Measurements from ENCODE around the gene ABHD17A. TPM values are rescaled to one million over a fixed set of nuclear protein-coding genes. Genes with fewer than 3 reads are reported as not detected.

Gene ABHD17A
- total and polyA plus RNA-seq, 9 of the 15 experiments (the other 6 are each of a cell fraction or from before 2014, with no cell fraction given), result 0.04 to 135 (median 21.8) TPM; not detected in 1

GRCh38 chr19:1841209-1841924 lies 43.9 kb downstream of the ABHD17A start (continued):
- TF ChIP-seq HDAC1 (IDR thresholded peaks at IDR 0.05) (no peak), ZFP91 (CRISPR knock-in tag; IDR thresholded peaks at IDR 0.05) (peak; percentile 16; the same call in 1 of the 2 replicates)

- H3K79me2 ChIP-seq (ENCODE audit: control insufficient read depth, insufficient read depth, low read length), result peaks cover 100% of the 10 kb centered on the region
- CTCF ChIA-PET (ENCODE audit: low intra/inter-chr PET ratio), result no interaction called here
- H3K4me3 ChIP-seq, result peak overlapping the region; percentile 20
- H3K9me3 ChIP-seq (replicated peaks; ENCODE audit: control insufficient read depth, insufficient read depth, low read depth, low read length), result no peaks in the 10 kb centered on the region
- H2AFZ ChIP-seq (ENCODE audit: low read depth, low read length), result no peak overlapping the region
- H3K36me3 ChIP-seq (ENCODE audit: control insufficient read depth, insufficient read depth, low read length), result peaks cover 50% of the 10 kb centered on the region; the same call in 2 of the 3 replicates
- WGBS (ENCODE audit: insufficient coverage, low coverage, missing lambda C conversion rate), result 26% methylated on average over 21 of the region's 22 CpGs
- no TSS peak for BruUV-seq (replicated peaks)
- ATAC-seq, result peak; percentile 25
- no peak for FAIRE-seq
- H3K9me1 ChIP-seq (ENCODE audit: control insufficient read depth, insufficient read depth, low read length), result peaks cover 3% of the 10 kb centered on the region
- in situ Hi-C loops (cut with MboI), result no loop called here
- H4K20me1 ChIP-seq (replicated peaks; ENCODE audit: control insufficient read depth, insufficient read depth, low read length), result peaks cover 49% of the 10 kb centered on the region
- intact Hi-C loops (cut with micrococcal nuclease), result no loop called here
- POLR2A ChIA-PET, result interaction anchor here (0.6 to 6.6 kb wide), 8 partner anchors 9 to 238 kb away, joined by 3 to 46 read pairs (median 4); no protein-coding TSS in a partner anchor
- DNase-seq (ENCODE audit: extremely low read depth in 1 of 4, low spot score in 3 of 4), result peak; percentile 54 to 65 (median 58)
- H3K27ac ChIP-seq (ENCODE audit: extremely low read depth, low read depth, low read length), result peak overlapping the region; percentile 62; the same call in 2 of the 3 replicates
- H3K27me3 ChIP-seq (ENCODE audit: control insufficient read depth in 2 of 2, insufficient read depth in 2 of 2, low read length in 2 of 2), result no peaks in the 10 kb centered on the region
- peak overlapping the region; percentile 37 to 90; a peak in 3 of 4 replicates for H3K9ac ChIP-seq (ENCODE audit: insufficient read depth in 1 of 2, low read depth in 2 of 2, low read length in 2 of 2)
- peak overlapping the region; percentile 75 for H3K4me2 ChIP-seq (ENCODE audit: insufficient read depth, low read length)
- H3K4me1 ChIP-seq (replicated peaks in 1 of 2; ENCODE audit: control insufficient read depth in 2 of 2, insufficient read depth in 2 of 2, low read length in 2 of 2), result peaks cover 48 to 99% of the 10 kb centered on the region in 2 experiments
- TF ChIP-seq E2F3 (CRISPR knock-in tag; IDR thresholded peaks at IDR 0.05), result no peak
- TF ChIP-seq CTBP1 (IDR thresholded peaks at IDR 0.05; ENCODE audit: borderline replicate concordance), result no peak
- no peak for TF ChIP-seq ZNF232 (CRISPR knock-in tag; IDR thresholded peaks at IDR 0.05)
- peak; percentile 30; the same call in 1 of the 2 replicates for TF ChIP-seq VEZF1 (CRISPR knock-in tag; IDR thresholded peaks at IDR 0.05)
- no peak for TF ChIP-seq MAZ (CRISPR knock-in tag; conservative IDR thresholded peaks at IDR 0.05 in 1 of 2, IDR thresholded peaks at IDR 0.05 in 1 of 2)
- TF ChIP-seq RNF2 (IDR thresholded peaks at IDR 0.05), result no peak
- TF ChIP-seq MCM5 (IDR thresholded peaks at IDR 0.05; ENCODE audit: low read depth), result no peak
- no peak for TF ChIP-seq ZNF12 (CRISPR knock-in tag; IDR thresholded peaks at IDR 0.05)
- no peak for TF ChIP-seq ARID1B (IDR thresholded peaks at IDR 0.05)
- TF ChIP-seq SMC3 (conservative IDR thresholded peaks at IDR 0.05; ENCODE audit: insufficient read depth, low read depth, low read length), result no peak
- TF ChIP-seq ZNF583 (CRISPR knock-in tag; IDR thresholded peaks at IDR 0.05), result no peak
- TF ChIP-seq SNIP1 (IDR thresholded peaks at IDR 0.05; ENCODE audit: low read depth), result no peak
- TF ChIP-seq POLR2H (tag; IDR thresholded peaks at IDR 0.05; ENCODE audit: low read depth), result no peak
- peak; percentile 24; the same call in 1 of the 2 replicates for TF ChIP-seq CXXC5 (CRISPR knock-in tag; IDR thresholded peaks at IDR 0.05)
- no peak for TF ChIP-seq KLF10 (CRISPR knock-in tag; IDR thresholded peaks at IDR 0.05)
- no peak for TF ChIP-seq HDAC2 (IDR thresholded peaks at IDR 0.05)
These were observed 44.7 kb downstream of the ABHD17A start for GRCh38 chr19:1840541-1841115.

Measured in K562 (cell line).